Spleen (tissue), 7 donors: ENCODE results near the gene LRP2.

Source experiments
- POLR2A ChIP-seq, 3 donors: fragments of 450-650 bp; IDR thresholded peaks; one replicate each; pipeline ENCODE4 v1.5.1; 2017; ENCODE audit warnings: antibody characterized with exemption in 3 of 3, mild to moderate bottlenecking in 1 of 3
- POLR2AphosphoS5 ChIP-seq, 3 donors: sonication (generic); formaldehyde crosslinking; IDR thresholded peaks; one replicate each; pipeline ENCODE4 v1.5.1; 2017; ENCODE audit warnings: antibody characterized with exemption in 3 of 3
- TF ChIP-seq, protein P1 (sequence below), 11 experiments: fragments of 200-600 bp in 7 of 11; fragments of 450-650 bp in 4 of 11; sonication (generic) in 4 of 11; IDR thresholded peaks in 8 of 11; conservative IDR thresholded peaks in 3 of 11; 1 replicate in 7 of 11; 2 replicates in 4 of 11; pipeline versions ENCODE4 v1.4.0 to v1.8.0; 2016 to 2021; ENCODE audit warnings: antibody characterized with exemption in 11 of 11, inconsistent platforms in 4 of 11, mild to moderate bottlenecking in 1 of 11
- donor health status: DM: no; HTN: no; CAD: no; lungs with moderate emphysema.
- donor health status: DM: no; HTN: no; CAD: no.
- donor health status: DM: no; HTN: no; CAD: no.

DNA sequence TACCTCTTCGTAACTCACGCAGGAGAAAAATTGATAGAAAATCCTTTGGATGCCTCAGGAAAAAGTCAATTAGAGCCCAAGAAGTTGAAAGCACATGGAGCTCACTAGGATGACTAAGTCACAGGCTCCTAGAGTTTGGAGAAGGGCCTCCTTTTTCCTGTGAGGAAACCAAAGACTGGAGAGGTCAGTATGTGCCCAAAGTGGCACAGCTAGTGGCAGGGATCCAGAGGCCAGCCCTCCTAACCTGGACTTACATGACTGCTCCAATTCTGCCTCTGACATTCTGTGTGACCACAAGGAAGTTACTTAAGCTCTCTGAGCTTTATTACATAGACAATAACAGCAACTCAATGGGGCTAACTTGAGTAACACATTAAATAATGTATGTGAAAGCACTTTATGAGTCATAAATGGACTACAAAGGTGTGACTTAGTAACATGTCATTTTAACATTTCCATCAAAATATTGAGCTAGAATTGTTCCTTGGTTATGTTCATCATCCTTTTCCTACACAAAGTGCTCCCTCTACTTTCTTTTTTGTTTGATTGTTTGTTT lies 201.3 kb downstream of the LRP2 start:
- TF ChIP-seq, protein P1, sequence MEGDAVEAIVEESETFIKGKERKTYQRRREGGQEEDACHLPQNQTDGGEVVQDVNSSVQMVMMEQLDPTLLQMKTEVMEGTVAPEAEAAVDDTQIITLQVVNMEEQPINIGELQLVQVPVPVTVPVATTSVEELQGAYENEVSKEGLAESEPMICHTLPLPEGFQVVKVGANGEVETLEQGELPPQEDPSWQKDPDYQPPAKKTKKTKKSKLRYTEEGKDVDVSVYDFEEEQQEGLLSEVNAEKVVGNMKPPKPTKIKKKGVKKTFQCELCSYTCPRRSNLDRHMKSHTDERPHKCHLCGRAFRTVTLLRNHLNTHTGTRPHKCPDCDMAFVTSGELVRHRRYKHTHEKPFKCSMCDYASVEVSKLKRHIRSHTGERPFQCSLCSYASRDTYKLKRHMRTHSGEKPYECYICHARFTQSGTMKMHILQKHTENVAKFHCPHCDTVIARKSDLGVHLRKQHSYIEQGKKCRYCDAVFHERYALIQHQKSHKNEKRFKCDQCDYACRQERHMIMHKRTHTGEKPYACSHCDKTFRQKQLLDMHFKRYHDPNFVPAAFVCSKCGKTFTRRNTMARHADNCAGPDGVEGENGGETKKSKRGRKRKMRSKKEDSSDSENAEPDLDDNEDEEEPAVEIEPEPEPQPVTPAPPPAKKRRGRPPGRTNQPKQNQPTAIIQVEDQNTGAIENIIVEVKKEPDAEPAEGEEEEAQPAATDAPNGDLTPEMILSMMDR (IDR thresholded peaks at IDR 0.05 in 8 of 11, conservative IDR thresholded peaks at IDR 0.05 in 3 of 11): no peak
- TF ChIP-seq POLR2A (IDR thresholded peaks at IDR 0.05) (no peak), POLR2AphosphoS5 (IDR thresholded peaks at IDR 0.05) (no peak)
